Activated CD8-positive, alpha-beta T cell treated with anti-CD3 and anti-CD28 coated beads for 36 hours (primary cell): ENCODE results near the gene SERINC4. TPM values are rescaled to one million over a fixed set of nuclear protein-coding genes. Genes with fewer than 3 reads are reported as not detected.
"Not testable (repeated sequence)": the region's sequence is repeated elsewhere in the genome, so short reads cannot be mapped to it uniquely, and the experiment has no call there.

Experiments
- ATAC-seq: fragments of 200-7000 bp; cut with Tn5 transposase; one replicate; pipeline ENCODE4 v1.10.0; 2021; ENCODE audit warnings: mild to moderate bottlenecking, moderate library complexity
- CTCF ChIA-PET: fragments of 350-600 bp; sonication (Branson Sonifier 250); formaldehyde crosslinking; loops from one replicate; lab custom pipeline; 2021; ENCODE audit warnings: antibody characterized with exemption; lab: Charles Lee
- POLR2A ChIA-PET: fragments of 350-600 bp; sonication (Branson Sonifier 250); formaldehyde crosslinking; loops from one replicate; lab custom pipeline; 2021; ENCODE audit warnings: antibody characterized with exemption; lab: Charles Lee
- DNase-seq: peaks from one replicate; pipeline ENCODE4 v3.0.0-alpha.2; 2020
- H3K27ac Mint-ChIP-seq: one replicate; pipeline ENCODE4 v1.8.0; 2021; ENCODE audit warnings: mild to moderate bottlenecking, mixed read lengths
- H3K27me3 Mint-ChIP-seq: one replicate; pipeline ENCODE4 v1.8.0; 2021; ENCODE audit warnings: mixed read lengths
- H3K36me3 Mint-ChIP-seq: one replicate; pipeline ENCODE4 v1.8.0; 2021; ENCODE audit warnings: low read depth, mixed read lengths
- H3K4me1 Mint-ChIP-seq: one replicate; pipeline ENCODE4 v1.8.0; 2021; ENCODE audit warnings: low read depth, mixed read lengths
- H3K4me3 Mint-ChIP-seq: one replicate; pipeline ENCODE4 v1.8.0; 2021; ENCODE audit warnings: mild to moderate bottlenecking, moderate library complexity, mixed read lengths
- H3K9me3 Mint-ChIP-seq: one replicate; pipeline ENCODE4 v1.8.0; 2021; ENCODE audit warnings: mixed read lengths
- CTCF ChIP-seq: fragments of 200-600 bp; IDR thresholded peaks from one replicate; pipeline ENCODE4 v1.8.0; 2022; ENCODE audit warnings: antibody characterized with exemption, mild to moderate bottlenecking
- intact Hi-C: fragments of 100-400 bp; cut with micrococcal nuclease; formaldehyde crosslinking; loops from one replicate; pipeline ENCODE4 v1.10.0; 2022
- total RNA-seq, 2 experiments: library from RNA; stranded (reverse); gene quantifications; one replicate each; pipeline ENCODE4 v1.2.3, GENCODE V29; 2021

The SERINC4 gene
- total RNA-seq, 2 experiments from 2014 or later: 0.09 TPM; not detected in 1

GRCh38 chr15:43828061-43828657, 28.1 kb upstream of the SERINC4 start:
- Mint-ChIP-seq H3K27ac (peak overlapping the region; percentile 99), H3K9me3 (no peaks in the 10 kb centered on the region), H3K27me3 (no peaks in the 10 kb centered on the region), H3K4me3 (peak overlapping the region; percentile 94), H3K4me1 (peaks cover 50% of the 10 kb centered on the region), H3K36me3 (peaks cover 56% of the 10 kb centered on the region)
- ChIA-PET CTCF (interaction anchor here (0.6 to 1.3 kb wide), 4 partner anchors 9 to 51 kb away, joined by 3 to 4 read pairs (median 3); partner anchors contain the start of gene ELL3), POLR2A (interaction anchor here (0.7 to 6.1 kb wide), 14 partner anchors 9 to 79 kb away, joined by 3 to 37 read pairs (median 5); partner anchors contain the start of genes ELL3, HYPK, SERF2 and SERINC4)
- DNase-seq (peak; percentile 56), ATAC-seq (peak; percentile 18)
- intact Hi-C loops: no loop called here
- no peak for TF ChIP-seq CTCF

- ChIA-PET POLR2A (interaction anchor here (0.6 to 6.1 kb wide), 14 partner anchors 10 to 497 kb away, joined by 3 to 37 read pairs (median 5); partner anchors contain the start of genes ELL3, HYPK, SERF2 and SERINC4), CTCF (interaction anchor here (1.3 kb wide), 1 partner anchor 10 kb away, joined by 3 read pairs; no protein-coding TSS in a partner anchor)
- DNase-seq (peak; percentile 91), ATAC-seq (peak; percentile 73)
- TF ChIP-seq CTCF: no peak
- peaks cover 55% of the 10 kb centered on the region for H3K36me3 Mint-ChIP-seq
- H3K9me3 Mint-ChIP-seq: no peaks in the 10 kb centered on the region
- peak within 1 kb of the TSS; percentile 99 for H3K27ac Mint-ChIP-seq
- intact Hi-C loops: no loop called here
- peaks cover 51% of the 10 kb centered on the region for H3K4me1 Mint-ChIP-seq
- H3K27me3 Mint-ChIP-seq: no peaks in the 10 kb centered on the region
- H3K4me3 Mint-ChIP-seq: peak within 1 kb of the TSS; percentile 94
Measured at GRCh38 chr15:43826508-43827341, 26.7 kb upstream of the SERINC4 start, which contains the start of gene WDR76. Gene WDR76 (plus strand): TSS chr15:43827002. CDS start chr15:43827033, 31 bp downstream.

- ChIA-PET CTCF (no interaction called here), POLR2A (interaction anchor here (1.2 to 6.1 kb wide), 6 partner anchors 11 to 37 kb away, joined by 3 to 37 read pairs (median 10); partner anchors contain the start of genes HYPK, SERF2 and SERINC4)
- Mint-ChIP-seq H3K4me1 (peaks cover 52% of the 10 kb centered on the region), H3K27ac (peak overlapping the region; percentile 99), H3K4me3 (peak overlapping the region; percentile 94), H3K9me3 (no peaks in the 10 kb centered on the region), H3K36me3 (peaks cover 56% of the 10 kb centered on the region), H3K27me3 (no peaks in the 10 kb centered on the region)
- no peak for TF ChIP-seq CTCF
- intact Hi-C loops: no loop called here
- DNase-seq (no peak), ATAC-seq (no peak)
Measured at GRCh38 chr15:43826029-43826507, 26.0 kb upstream of the SERINC4 start.

- peaks cover 56% of the 10 kb centered on the region for H3K36me3 Mint-ChIP-seq
- peak overlapping the region; percentile 94 for H3K4me3 Mint-ChIP-seq
- intact Hi-C loops, ATAC-seq, H3K9me3 Mint-ChIP-seq, H3K27me3 Mint-ChIP-seq, DNase-seq: not testable (repeated sequence)
- POLR2A ChIA-PET: interaction anchor here (1.0 to 6.1 kb wide), 10 partner anchors 8 to 79 kb away, joined by 3 to 37 read pairs (median 8); partner anchors contain the start of genes ELL3, HYPK, PDIA3 and SERF2
- peaks cover 56% of the 10 kb centered on the region for H3K4me1 Mint-ChIP-seq
- peak overlapping the region; percentile 99 for H3K27ac Mint-ChIP-seq
- CTCF ChIA-PET: interaction anchor here (0.7 to 1.2 kb wide), 3 partner anchors 15 to 48 kb away, joined by 3 to 4 read pairs (median 3); partner anchors contain the start of genes ELL3 and SERF2
Measured at GRCh38 chr15:43825305-43825704, 25.3 kb upstream of the SERINC4 start.
